Effector memory CD4-positive, alpha-beta T cell (primary cell): ENCODE data around the gene POP4.

ENCODE experiments used
- DNase-seq, 3 donors: peaks; one replicate each; pipeline ENCODE4 v3.0.0-alpha.2; 2020
- H3K27ac ChIP-seq: 2 replicates; pipeline ENCODE4 v1.7.0; 2013; ENCODE audit warnings: mild to moderate bottlenecking, low read length, moderate library complexity; ENCODE audit not compliant: insufficient read depth, poor library complexity, severe bottlenecking
- H3K27me3 ChIP-seq: replicated peaks from 2 replicates; pipeline ENCODE4 v1.7.0; 2013; ENCODE audit warnings: mild to moderate bottlenecking, low read length; ENCODE audit not compliant: insufficient read depth, control insufficient read depth, poor library complexity, severe bottlenecking
- H3K36me3 ChIP-seq: 2 replicates; pipeline ENCODE4 v1.7.0; 2013; ENCODE audit warnings: mild to moderate bottlenecking, low read length, moderate library complexity; ENCODE audit not compliant: control insufficient read depth, insufficient read depth
- H3K4me1 ChIP-seq: 2 replicates; pipeline ENCODE4 v1.7.0; 2013; ENCODE audit warnings: low read length, mild to moderate bottlenecking; ENCODE audit not compliant: control insufficient read depth, insufficient read depth, poor library complexity, severe bottlenecking
- H3K4me3 ChIP-seq: 2 replicates; pipeline ENCODE4 v1.7.0; 2013; ENCODE audit warnings: low read length, low read depth, mild to moderate bottlenecking; ENCODE audit not compliant: insufficient read depth, poor library complexity, severe bottlenecking
- H3K9me3 ChIP-seq: 2 replicates; pipeline ENCODE4 v1.7.0; 2013; ENCODE audit warnings: mild to moderate bottlenecking, low read length, moderate library complexity; ENCODE audit not compliant: control insufficient read depth

Gene POP4

GRCh38 chr19:29610213-29610573 is 4.1 kb downstream of the POP4 start:
- peaks cover 55% of the 10 kb centered on the region for H3K36me3 ChIP-seq
- H3K4me1 ChIP-seq, result peaks cover 4% of the 10 kb centered on the region
- no peak overlapping the region for H3K4me3 ChIP-seq
- DNase-seq, result no peak
- H3K9me3 ChIP-seq, result no peaks in the 10 kb centered on the region
- H3K27me3 ChIP-seq, result no peaks in the 10 kb centered on the region
- no peak overlapping the region for H3K27ac ChIP-seq

DNA sequence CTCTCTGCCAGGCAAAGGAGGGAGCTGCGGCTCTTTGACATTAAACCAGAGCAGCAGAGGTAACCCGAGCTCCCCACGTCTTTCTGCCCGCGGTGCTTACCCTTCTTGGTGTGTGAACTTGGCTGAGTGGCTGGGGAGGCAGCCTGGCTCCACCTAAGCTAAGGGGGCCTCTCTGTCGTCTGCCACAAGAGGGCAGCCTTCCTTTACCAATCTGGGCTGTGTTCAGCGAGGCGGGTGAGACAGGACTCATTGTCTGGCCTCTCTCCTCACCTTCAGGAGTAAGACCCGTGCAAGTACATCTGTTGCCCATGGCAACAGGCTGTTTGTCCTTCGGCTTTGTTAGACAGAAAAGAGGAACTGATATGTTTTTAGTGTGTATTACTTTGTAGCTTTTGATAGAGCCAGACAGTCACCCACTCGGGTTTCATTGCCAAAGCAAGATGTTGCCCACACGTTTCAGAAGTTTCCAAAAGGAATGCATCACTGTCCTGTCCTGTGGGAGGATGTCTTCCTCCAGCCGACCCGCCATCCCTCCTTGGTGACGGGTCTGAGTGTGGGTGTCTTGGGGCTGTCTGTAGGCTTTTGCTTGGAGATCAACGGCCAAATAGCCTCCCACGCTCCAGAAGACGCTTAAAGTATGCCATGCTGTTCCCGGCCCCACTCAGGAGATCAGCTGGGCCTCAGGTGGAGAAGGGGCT is 4.6 kb downstream of the POP4 start:
- DNase-seq, result peak; percentile 67 to 75 (median 68)
- Histone ChIP-seq H3K4me3 (no peak overlapping the region), H3K27ac (no peak overlapping the region), H3K4me1 (peaks cover 4% of the 10 kb centered on the region), H3K9me3 (no peaks in the 10 kb centered on the region), H3K27me3 (no peaks in the 10 kb centered on the region), H3K36me3 (peaks cover 60% of the 10 kb centered on the region)

DNA sequence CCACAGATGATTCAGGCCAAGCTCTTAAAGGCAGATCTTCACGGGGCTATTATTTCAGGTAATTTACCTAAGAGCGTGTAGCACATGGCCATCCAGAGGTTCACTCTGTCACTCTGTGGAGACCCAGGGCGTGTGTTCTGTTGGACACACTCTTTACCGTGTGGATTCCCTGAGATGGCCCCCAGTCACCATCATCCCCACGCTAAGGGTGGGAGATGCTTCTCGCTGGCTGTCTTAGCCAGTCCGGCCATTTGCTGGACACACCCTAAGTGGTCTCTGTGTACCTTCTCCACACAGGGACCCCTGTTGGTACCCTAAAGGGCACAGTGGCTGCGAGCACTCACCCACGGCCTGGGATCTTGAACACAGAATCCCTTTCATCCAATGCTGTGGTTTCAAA is 6.0 kb downstream of the POP4 start:
- H3K27me3 ChIP-seq, result no peaks in the 10 kb centered on the region
- peaks cover 71% of the 10 kb centered on the region for H3K36me3 ChIP-seq
- H3K9me3 ChIP-seq, result no peaks in the 10 kb centered on the region
- no peak overlapping the region for H3K4me3 ChIP-seq
- H3K27ac ChIP-seq, result no peak overlapping the region
- no peak for DNase-seq
- no peaks in the 10 kb centered on the region for H3K4me1 ChIP-seq

DNA sequence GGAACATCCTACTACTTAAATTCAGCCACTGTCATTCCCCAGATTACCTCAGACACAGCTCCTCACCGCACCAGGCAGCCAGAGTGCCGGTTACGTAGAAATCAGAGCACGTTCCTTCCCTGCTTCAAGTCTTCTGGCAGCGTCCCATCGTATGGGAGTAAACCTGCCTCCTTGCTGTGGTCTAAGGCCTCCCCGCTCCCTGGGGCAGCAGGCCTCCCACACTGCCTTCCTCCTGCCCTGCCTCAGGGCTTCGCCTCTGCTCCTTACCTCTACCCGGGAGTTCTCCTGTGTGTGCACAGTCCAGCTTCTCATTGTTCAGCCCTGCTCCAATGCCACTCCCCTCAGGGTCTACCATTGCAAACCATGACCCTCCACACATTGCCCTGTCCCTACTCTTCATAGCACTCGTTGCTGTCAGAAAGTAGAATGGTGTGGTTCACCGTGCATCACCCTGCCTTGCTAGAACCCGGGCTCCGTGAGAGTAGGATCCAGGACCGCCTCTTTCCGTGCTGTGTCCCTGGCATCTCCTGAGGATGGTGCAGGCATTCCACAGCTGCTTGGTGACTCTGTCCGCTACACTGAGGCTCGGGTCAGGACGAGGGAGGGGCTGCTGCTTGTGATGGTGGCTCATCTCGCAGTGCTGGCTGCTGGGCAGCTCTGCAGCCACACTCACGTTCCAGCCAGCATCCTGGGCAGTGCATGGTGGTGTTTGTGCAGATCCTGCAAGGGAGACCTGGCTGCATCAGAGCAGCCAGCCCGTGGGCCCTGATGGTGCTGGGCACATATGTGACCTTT is 6.9 kb downstream of the POP4 start:
- Histone ChIP-seq H3K36me3 (peaks cover 71% of the 10 kb centered on the region), H3K27me3 (no peaks in the 10 kb centered on the region)

DNA sequence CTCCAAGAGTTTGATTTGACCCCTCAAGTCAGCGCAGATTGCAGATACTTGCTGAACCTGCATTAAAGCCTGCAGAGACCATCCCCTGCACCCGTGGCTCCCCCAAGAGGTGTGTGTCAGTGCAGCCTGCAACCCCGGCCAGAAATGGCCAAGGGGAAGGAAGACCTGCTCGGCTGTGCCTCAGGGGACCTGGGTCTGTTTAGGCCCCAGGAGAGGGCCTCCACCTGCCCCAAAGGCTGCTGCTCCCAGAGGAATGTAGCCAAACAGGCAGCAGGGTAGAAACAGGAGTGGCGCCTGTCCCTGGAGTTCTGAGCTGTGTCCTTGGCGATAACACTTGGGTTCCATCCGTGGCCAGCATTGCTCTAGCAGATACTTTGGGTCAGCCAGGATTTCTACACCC is 8.0 kb downstream of the POP4 start:
- no peak for DNase-seq
- H3K4me1 ChIP-seq, result no peaks in the 10 kb centered on the region
- H3K27me3 ChIP-seq, result no peaks in the 10 kb centered on the region
- H3K9me3 ChIP-seq, result no peaks in the 10 kb centered on the region
- H3K27ac ChIP-seq, result no peak overlapping the region
- peaks cover 66% of the 10 kb centered on the region for H3K36me3 ChIP-seq
- no peak overlapping the region for H3K4me3 ChIP-seq

More for the DNA sequence above, 6.9 kb downstream of the POP4 start:
- DNase-seq, result no peak
- H3K4me1 ChIP-seq, result no peaks in the 10 kb centered on the region
- no peak overlapping the region for H3K27ac ChIP-seq
- H3K9me3 ChIP-seq, result no peaks in the 10 kb centered on the region
- no peak overlapping the region for H3K4me3 ChIP-seq

DNA sequence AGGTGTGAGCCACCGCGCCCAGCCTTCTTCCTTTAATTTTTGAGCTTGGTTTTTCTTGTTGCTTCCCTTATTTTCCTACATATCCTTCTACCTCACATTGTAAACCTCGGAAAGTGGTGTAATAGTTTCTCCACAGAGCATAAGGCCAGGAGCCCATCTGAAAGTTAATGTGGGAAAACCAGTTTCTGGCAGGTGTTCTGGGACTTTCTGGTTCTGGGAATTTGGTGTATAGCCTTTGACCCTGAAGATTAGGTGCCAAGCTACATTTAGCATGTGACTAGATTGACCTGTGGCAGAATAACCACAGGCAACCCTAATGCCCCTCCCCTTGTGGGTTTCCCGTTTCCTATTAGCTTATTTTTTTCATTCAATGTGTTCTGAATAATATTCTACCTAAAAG is 8.7 kb downstream of the POP4 start:
- no peak overlapping the region for H3K27ac ChIP-seq
- no peaks in the 10 kb centered on the region for H3K27me3 ChIP-seq
- no peaks in the 10 kb centered on the region for H3K9me3 ChIP-seq
- H3K36me3 ChIP-seq, result peaks cover 59% of the 10 kb centered on the region
- no peaks in the 10 kb centered on the region for H3K4me1 ChIP-seq
- DNase-seq, result no peak
- no peak overlapping the region for H3K4me3 ChIP-seq

DNA sequence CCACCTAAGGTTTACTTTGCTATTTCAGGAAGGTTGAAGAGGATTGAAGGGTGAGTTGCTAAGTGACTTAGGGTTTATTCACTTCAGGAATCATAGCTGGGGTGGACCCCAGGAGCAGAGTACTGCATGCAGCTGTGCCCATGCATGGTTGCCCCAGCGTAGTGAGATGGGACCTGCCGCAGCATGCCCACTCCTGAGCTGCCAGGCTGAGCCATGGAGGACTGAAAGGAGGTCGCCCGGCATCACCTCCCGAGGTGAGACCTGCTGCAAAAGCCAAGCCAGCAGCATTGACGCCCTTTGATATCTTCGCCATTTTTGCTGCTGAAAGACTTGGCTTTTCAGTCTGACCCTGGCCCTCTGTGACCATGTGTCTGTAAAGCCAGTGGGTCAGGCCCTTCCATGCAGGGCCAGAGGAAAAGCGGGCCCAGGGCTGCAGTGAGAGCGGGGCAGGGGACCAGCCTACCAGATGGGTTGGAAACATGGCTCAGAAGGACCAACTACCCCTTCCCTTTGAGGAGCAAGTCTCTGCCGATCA is 9.9 kb downstream of the POP4 start:
- peaks cover 4% of the 10 kb centered on the region for H3K4me1 ChIP-seq
- no peak for DNase-seq

GRCh38 chr19:29616541-29616940 is 10.5 kb downstream of the POP4 start:
- Histone ChIP-seq H3K27me3 (no peaks in the 10 kb centered on the region), H3K4me1 (peaks cover 9% of the 10 kb centered on the region), H3K36me3 (peaks cover 50% of the 10 kb centered on the region), H3K4me3 (no peak overlapping the region), H3K27ac (no peak overlapping the region), H3K9me3 (no peaks in the 10 kb centered on the region)
- DNase-seq, result no peak

More for the DNA sequence above, 9.9 kb downstream of the POP4 start:
- Histone ChIP-seq H3K27me3 (no peaks in the 10 kb centered on the region), H3K27ac (no peak overlapping the region), H3K36me3 (peaks cover 55% of the 10 kb centered on the region), H3K9me3 (no peaks in the 10 kb centered on the region), H3K4me3 (no peak overlapping the region)

DNA sequence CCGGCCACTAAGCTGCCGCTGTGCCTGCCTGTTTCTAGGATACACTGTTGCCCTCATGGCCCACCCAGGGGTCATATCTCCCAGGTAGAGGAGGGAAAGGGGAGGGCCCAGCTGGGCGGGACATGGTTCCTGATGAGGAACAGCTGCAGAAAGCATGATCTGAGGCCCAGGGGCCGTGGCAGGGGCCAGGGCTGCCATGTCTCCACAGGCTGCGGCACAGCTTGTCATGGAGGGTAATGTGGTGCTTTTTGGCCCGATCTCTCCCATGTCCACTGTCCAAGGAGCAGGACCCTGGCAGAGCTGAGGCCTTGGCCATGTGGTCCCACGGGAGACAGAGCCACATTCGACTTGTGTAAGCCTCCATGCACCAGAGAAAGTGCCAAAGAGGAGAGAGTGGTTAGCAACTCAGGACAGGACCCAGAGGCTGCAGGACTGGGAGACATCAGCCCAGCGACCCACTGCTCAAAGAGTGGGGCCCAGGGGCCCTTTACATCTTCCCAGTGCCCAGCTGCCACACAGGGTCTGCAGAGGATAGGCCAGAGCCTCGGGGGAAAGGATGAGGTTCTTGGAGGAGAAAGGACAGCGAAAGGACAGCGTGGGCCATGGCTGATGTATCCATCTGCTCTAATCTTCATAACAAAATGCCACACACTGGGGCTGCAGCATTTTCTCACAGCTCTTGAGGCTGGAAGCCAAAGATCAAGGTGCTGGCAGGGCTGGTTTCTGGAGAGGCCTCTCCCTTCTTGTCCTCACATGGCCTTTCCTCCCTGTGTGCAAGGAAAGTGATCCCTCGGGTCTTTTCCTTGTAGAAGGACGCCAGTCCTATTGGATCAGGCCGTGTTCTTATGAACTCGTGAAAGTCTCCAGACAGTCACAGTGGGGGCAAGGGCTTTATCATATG is 11.5 kb downstream of the POP4 start:
- Histone ChIP-seq H3K27me3 (no peaks in the 10 kb centered on the region), H3K4me3 (no peak overlapping the region), H3K4me1 (peaks cover 19% of the 10 kb centered on the region), H3K9me3 (no peaks in the 10 kb centered on the region), H3K27ac (no peak overlapping the region), H3K36me3 (peaks cover 39% of the 10 kb centered on the region)
- no peak for DNase-seq
